ENCODE results near the gene AUP1.
"Not testable (repeated sequence)": the region's sequence is repeated elsewhere in the genome, so short reads cannot be mapped to it uniquely, and the experiment has no call there.

- TF ChIP-seq POLR2A, CTCF (IDR thresholded peaks at IDR 0.05): not testable (repeated sequence)
These were observed 45.8 kb downstream of the AUP1 start for GRCh38 chr2:74483675-74484164.

Data from heart left ventricle (tissue), 13 donors.